ENCODE results near the gene ZC3HAV1.

The ZC3HAV1 gene

DNA sequence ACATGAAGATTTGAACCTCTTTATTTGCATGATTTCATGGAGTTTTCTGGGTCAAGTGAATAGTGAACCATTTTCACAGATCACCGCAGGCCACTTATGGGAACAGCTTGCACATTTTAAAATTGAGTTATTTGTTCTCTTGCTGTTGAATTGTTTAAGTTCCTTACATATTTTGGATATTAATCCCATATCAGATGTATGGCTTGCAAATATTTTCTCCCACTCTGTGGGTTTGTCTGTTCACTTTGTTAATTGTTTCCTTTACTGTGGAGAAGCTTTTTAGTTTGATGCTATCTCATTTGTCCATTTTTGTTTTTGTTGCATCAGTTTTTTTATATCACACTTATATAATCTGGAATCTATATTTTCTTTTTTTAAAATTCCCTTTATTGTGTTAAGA, 59.6 kb downstream of the ZC3HAV1 start:
- ChIA-PET CTCF (interaction anchor here (1.3 to 2.8 kb wide), 2 partner anchors 25 to 33 kb away, joined by 5 to 12 read pairs; no protein-coding TSS in a partner anchor), POLR2A (no interaction called here)
- Histone ChIP-seq H3K4me1 (ENCODE audit: control insufficient read depth, insufficient read depth, low read length) (no peaks in the 10 kb centered on the region), H3K36me3 (ENCODE audit: control insufficient read depth in 2 of 2, insufficient read depth in 1 of 2, low read length in 2 of 2) (peaks cover 4 to 87% of the 10 kb centered on the region in 2 experiments; a peak in 2 of 3 replicates), H3K4me3 (ENCODE audit: low read depth, low read length) (no peak overlapping the region), H3K27ac (ENCODE audit: extremely low read depth, low read depth, low read length) (no peak overlapping the region), H3K9me3 (ENCODE audit: control insufficient read depth, insufficient read depth, low read depth, low read length) (no peaks in the 10 kb centered on the region)
- no peak for TF ChIP-seq PRDM10 (tag by site-specific recombination; IDR thresholded peaks at IDR 0.05)
- TF ChIP-seq ZNF350 (tag by site-specific recombination; IDR thresholded peaks at IDR 0.05), result no peak
- TF ChIP-seq ZNF184 (tag by site-specific recombination; IDR thresholded peaks at IDR 0.05), result no peak
- TF ChIP-seq ZNF175 (tag by site-specific recombination; IDR thresholded peaks at IDR 0.05), result no peak
- TF ChIP-seq ZSCAN4 (tag by site-specific recombination; IDR thresholded peaks at IDR 0.05), result no peak
- TF ChIP-seq PRDM4 (tag by site-specific recombination; IDR thresholded peaks at IDR 0.05), result no peak
- no peak for TF ChIP-seq MEIS1 (CRISPR knock-in tag; IDR thresholded peaks at IDR 0.05; ENCODE audit: borderline replicate concordance)
- TF ChIP-seq ZNF423 (tag by site-specific recombination; IDR thresholded peaks at IDR 0.05), result no peak
- TF ChIP-seq REPIN1 (tag by site-specific recombination; IDR thresholded peaks at IDR 0.05; ENCODE audit: low read depth), result no peak
- TF ChIP-seq ZSCAN23 (tag by site-specific recombination; IDR thresholded peaks at IDR 0.05), result no peak
- TF ChIP-seq ZNF292 (tag by site-specific recombination; IDR thresholded peaks at IDR 0.05; ENCODE audit: borderline replicate concordance, low read depth), result no peak

DNA sequence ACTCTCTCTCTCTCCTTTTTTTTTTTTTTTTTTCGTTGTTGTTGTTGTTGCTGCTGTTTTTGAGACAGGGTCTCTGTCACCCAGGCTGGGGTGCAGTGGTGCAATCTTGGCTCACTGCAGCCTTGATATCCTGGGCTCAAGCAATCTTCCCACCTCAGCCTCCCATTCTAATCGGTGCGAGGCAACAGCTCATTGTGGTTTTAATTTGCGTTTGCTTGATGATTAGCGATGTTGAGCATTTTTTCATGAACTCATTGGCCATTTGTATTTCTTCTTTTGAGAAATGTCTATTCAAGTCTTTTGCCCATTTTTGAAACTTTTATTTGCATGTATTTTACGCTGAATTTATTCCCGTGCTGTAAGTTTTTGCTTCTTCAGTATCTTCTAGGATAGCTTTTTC, 60.4 kb downstream of the ZC3HAV1 start:
- Histone ChIP-seq H3K36me3 (ENCODE audit: control insufficient read depth in 2 of 2, insufficient read depth in 1 of 2, low read length in 2 of 2) (peaks cover 4 to 79% of the 10 kb centered on the region in 2 experiments; a peak in 2 of 3 replicates), H3K4me1 (ENCODE audit: control insufficient read depth, insufficient read depth, low read length) (no peaks in the 10 kb centered on the region), H3K27ac (ENCODE audit: extremely low read depth, low read depth, low read length) (no peak overlapping the region), H3K9me3 (ENCODE audit: control insufficient read depth, insufficient read depth, low read depth, low read length) (no peaks in the 10 kb centered on the region), H3K4me3 (ENCODE audit: low read depth, low read length) (no peak overlapping the region)
- CTCF ChIA-PET, result interaction anchor here (2.8 kb wide), 1 partner anchor 26 kb away, joined by 12 read pairs; no protein-coding TSS in a partner anchor
- POLR2A ChIA-PET, result no interaction called here
- TF ChIP-seq ZNF37A (tag by site-specific recombination; IDR thresholded peaks at IDR 0.05), result no peak
- no peak for TF ChIP-seq KLF9 (tag by site-specific recombination; IDR thresholded peaks at IDR 0.05; ENCODE audit: low read depth)
- TF ChIP-seq AEBP2 (tag by site-specific recombination; IDR thresholded peaks at IDR 0.05; ENCODE audit: borderline replicate concordance), result no peak
- TF ChIP-seq ZNF777 (tag by site-specific recombination; IDR thresholded peaks at IDR 0.05; ENCODE audit: borderline replicate concordance), result no peak
- no peak for TF ChIP-seq ZNF24 (tag by site-specific recombination; IDR thresholded peaks at IDR 0.05)
- TF ChIP-seq KLF10 (tag by site-specific recombination; IDR thresholded peaks at IDR 0.05), result no peak
- TF ChIP-seq ZNF416 (tag by site-specific recombination; IDR thresholded peaks at IDR 0.05), result no peak
- TF ChIP-seq ZNF76 (tag by site-specific recombination; IDR thresholded peaks at IDR 0.05; ENCODE audit: borderline replicate concordance, low read depth), result no peak
- no peak for TF ChIP-seq ZNF221 (tag by site-specific recombination; IDR thresholded peaks at IDR 0.05; ENCODE audit: borderline replicate concordance)
- no peak for TF ChIP-seq ZNF157 (tag by site-specific recombination; IDR thresholded peaks at IDR 0.05)

Data from HEK293 (cell line).